HG03108 (cell line): ENCODE measurements around the gene GASK1A.

Source experiments
- ATAC-seq: cut with Tn5 transposase; IDR thresholded peaks from one replicate; pipeline ENCODE4 v1.9.1; 2021; ENCODE audit warnings: moderate library complexity; ENCODE audit not compliant: unreplicated experiment

Gene GASK1A

DNA sequence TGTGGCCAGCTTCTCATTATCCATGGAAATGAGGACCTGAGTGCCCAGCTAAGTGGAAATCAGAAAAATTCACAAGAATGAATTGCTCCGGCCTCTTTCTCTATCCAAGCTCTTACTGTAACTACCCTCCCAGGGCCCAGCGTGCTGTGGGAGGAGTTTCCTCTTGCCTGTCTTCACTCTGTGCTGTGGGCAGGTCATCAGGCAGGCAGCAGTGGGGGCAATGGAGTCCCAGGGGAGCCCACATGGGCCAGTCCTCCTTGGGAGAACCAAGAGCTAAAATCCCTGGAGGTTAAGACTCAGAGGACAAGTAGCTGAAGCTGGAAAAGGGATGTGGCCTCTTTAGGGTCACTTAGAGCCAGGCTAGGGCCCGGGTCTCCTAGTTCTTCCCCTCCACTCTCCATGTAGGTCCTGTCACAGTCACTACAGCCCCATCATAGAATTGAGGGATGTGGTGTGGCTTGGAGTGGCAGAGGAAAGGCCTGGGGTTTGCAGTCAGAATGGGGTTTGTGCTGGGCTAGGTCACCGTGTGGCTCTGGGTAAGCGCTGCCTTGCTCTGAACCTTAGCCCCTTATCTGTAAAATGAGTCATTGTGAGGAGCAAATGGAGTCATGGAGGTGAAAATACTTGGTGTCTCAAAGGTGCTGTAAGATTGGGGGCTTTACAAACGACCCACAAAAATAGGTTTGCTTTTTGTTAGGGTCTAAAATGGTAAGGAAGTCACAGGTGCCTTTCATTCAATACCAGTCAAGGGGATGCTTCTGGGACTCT lies 3.7 kb downstream of the GASK1A start:
- ATAC-seq, result no peak

- ATAC-seq, result no peak
These were observed 4.8 kb downstream of the GASK1A start for GRCh38 chr3:42983927-42984326.

DNA sequence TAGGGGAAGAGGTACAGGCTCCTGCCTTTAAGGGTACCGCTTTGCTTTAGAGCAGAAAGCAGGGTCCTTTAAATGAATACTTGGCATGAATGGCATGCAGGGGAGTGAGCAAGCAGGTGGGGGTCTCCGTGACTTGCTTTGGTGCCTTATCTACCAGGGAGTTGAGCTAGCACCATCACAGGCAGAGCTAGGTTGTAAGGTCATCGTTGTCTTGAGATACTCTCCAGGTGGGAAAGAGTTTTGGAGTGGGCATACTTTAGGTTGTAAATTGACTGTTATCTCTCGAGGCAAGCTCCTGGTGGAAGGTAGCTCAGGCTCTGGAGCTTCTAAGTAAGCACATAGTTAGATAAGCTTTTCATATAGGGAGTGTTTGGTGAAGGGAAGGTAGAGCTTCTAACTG lies 5.6 kb downstream of the GASK1A start:
- ATAC-seq, result no peak

GRCh38 chr3:42988097-42988496 lies 9.0 kb downstream of the GASK1A start:
- ATAC-seq, result no peak

GRCh38 chr3:42988566-42988965 lies 9.5 kb downstream of the GASK1A start:
- no peak for ATAC-seq

- no peak for ATAC-seq
These were observed 12.5 kb downstream of the GASK1A start for GRCh38 chr3:42991341-42992315.

- ATAC-seq, result no peak
These were observed 15.5 kb downstream of the GASK1A start for GRCh38 chr3:42994595-42994994.

DNA sequence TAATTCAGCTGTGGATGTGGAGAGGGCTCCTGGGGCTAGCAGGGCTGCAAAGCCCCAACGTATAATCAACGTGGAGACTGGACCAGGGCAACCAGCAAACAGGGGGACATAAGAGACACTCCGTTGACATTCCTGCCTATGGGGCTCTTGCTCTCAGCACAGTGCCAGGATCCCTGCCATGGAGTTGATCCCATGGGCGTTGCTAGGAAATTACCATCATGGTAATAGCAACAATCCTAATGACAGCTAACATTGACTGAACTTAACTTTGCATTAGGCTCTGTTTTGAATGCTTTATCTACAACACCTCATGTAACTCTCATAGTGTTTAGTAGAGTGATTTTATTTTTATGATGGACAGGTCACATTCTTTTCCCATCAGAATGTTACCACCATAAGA lies 16.9 kb downstream of the GASK1A start:
- no peak for ATAC-seq

DNA sequence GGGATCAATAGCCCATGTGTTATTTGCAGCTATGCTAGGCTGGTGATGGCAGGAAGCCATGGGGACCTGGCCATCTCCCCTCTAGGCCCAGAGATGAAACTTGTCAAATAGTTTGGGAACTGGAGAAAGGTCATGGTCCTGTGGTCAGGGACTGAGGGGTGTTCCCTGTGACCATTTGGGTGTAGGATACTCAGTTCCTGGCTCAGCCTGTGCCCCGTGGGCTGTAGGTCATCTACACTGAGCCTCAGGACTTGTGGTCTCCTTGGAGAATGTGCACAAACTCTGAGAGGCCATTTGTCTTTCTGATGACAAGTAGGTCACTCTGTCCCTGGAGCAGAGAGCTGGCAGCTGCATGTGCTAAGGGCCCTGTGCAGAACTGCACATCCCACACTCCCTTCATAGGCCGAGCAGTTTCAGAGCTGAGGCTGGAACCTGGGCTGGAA lies 17.5 kb downstream of the GASK1A start:
- no peak for ATAC-seq

DNA sequence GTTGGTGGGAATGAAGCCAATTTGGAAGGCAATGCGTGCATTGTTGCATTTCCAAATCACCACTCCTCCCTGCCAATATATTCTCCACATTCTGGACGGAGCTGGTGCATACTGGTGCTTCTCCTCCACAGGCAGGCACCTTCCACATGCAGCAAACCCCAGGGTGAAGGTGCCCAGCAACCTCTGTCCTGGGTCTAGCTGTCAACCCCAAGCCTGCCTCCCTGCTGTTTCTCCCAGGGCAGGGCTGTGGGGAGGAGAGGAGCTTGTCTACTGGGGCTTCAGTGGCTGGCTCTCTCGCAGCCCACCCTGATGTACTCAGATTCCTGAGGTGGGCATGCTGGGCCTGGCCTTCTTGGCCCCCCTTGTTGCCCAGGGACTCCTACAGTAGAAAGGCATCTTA lies 20.1 kb downstream of the GASK1A start:
- no peak for ATAC-seq

DNA sequence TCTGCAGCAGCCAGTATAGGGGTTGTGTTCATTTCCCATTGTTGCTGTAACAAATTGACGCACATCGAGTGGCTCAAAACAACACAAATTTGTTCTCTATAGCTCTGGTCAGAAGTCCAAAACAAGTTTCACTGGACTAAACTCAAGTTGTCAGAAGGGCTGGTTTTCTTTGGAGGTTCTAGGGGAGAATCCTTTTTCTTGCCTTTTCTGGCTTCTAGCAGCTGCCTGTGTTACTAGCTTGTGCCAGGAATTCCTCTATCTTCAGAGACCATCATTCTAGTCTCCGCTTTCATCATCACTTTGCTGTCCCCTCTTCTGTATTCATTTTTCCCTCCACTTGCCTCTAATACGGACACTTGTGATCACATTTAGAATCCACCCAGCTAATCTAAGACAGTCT lies 20.5 kb downstream of the GASK1A start:
- no peak for ATAC-seq

DNA sequence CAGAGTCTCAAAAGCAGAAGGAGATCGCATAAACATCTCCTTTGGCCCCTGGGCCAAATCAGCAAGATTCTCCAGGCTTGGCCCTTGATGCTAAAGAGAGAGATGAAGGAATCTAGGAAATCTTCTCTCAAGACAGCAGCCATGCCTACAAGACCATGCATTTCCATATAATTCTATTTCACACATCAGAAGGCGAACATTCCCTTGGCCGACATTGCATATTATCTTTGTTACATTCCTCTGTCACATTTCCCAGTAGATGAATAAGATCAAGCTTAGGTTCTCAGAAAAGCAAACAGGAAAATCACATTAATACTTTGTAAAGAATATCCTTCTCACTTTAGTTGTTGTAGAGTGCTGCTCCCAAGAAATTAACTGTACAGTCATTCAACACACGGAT lies 21.3 kb downstream of the GASK1A start:
- no peak for ATAC-seq

GRCh38 chr3:43001094-43001553 lies 22.0 kb downstream of the GASK1A start:
- ATAC-seq, result no peak

DNA sequence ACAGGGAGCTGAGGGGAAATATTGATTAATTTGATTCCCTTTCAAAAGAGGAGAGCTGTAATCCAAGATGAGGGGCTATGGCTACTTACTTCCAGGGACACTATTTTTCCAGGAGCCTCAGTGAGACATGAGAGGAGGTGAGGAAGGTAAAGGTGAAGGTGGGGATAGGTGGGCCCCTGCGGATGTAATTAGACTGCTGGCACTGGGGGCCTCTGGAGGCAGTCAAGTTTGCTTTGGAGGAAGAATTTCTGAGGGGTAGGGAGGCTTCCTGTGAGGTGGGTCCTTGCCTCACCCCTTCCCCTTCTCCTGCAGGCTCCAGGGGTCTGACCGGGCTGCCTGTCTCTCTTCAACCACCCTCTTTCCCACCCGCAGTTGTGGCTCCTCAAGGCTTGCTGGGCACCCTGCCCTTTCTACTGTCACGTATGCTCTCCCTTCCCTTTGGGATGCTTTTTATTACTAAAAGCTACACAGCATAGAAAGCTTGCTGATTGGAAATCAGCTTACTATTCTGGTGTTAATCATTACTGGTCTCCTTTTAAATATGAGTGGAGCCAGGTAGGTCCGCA lies 22.5 kb downstream of the GASK1A start:
- ATAC-seq, result no peak

GRCh38 chr3:43004282-43004681 lies 25.2 kb downstream of the GASK1A start:
- ATAC-seq, result no peak

- ATAC-seq, result no peak
These were observed 26.1 kb downstream of the GASK1A start for GRCh38 chr3:43005253-43005652.

DNA sequence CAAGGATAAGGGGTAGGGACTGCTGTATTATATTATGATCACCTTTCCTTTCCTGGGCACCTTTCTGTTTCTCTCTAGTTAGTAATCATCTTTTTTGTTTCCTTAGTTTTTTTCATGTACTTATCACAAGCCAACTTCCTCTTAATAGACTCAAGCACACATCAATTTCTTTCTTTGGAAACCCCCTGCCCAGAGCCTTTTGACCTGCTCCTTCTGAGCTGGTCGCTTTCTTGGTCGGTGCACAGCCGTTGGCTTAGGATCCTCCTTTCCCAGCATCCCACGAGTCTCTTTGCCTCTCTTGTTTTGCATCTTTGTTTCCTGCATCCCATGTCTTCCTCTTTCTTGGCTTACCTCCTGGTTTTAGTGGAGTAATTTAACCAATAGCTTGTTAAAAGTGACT lies 26.9 kb downstream of the GASK1A start:
- no peak for ATAC-seq

DNA sequence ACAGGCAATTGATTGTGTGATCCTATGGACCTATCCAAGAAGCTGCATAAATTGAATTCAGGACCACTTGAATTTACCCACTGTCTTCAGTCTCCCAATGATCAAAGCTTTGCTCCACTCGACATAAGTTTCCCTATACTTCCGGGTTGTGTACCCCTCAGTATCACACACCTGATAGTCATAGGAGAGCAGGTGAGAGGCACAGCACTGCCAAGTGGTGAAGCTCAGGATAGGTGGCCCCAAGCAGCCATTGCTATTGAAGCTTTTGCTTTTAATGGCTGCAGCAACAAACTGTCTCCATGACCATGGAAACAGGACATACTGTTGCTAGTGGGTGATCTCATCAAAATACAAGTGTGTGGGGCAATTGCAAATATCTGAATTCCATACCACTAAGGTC lies 27.7 kb downstream of the GASK1A start:
- ATAC-seq, result no peak

DNA sequence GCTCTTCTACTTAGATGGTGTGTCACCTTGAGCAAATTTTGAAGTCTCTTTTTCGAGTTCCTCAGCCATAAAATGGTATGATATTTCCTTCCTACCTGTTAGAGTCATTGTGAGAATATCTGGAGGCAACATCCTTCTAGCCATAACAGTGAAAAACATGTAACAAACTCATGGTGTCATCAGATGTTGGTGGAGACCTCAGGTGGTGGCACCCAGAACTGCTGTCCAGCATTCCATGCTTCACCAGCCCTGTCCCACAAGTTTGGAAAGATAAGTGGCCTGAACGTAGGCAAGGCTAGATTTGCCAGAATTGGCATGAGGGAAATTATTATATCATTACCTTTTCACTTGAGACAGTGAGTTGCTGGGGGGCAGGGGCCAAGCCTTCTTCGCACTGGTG lies 30.4 kb downstream of the GASK1A start:
- no peak for ATAC-seq

- ATAC-seq, result no peak
These were observed 31.5 kb downstream of the GASK1A start for GRCh38 chr3:43010638-43011037.

DNA sequence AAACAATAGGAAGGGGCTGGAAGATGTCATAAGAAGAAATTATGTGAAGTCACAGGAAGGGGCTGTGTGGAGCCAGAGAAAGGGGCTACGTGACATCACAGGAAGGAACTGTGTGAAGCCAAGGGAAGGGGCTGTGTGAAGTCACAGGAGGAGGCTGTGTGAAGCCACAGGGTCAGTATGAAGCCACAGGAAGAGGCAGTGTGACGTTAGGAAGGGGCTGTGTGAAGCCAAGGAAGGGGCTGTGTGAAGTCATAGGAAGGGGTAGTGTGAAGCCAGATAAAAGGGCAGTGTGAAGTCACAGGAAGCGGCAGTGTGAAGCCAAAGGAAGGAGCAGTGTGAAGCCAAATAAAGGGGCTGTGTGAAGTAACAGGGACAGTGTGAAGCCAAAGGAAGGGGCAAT lies 32.5 kb downstream of the GASK1A start:
- no peak for ATAC-seq

GRCh38 chr3:43012174-43012573 lies 33.1 kb downstream of the GASK1A start:
- ATAC-seq, result no peak
